Type B pancreatic cell (in vitro differentiated cells): ENCODE data around the gene ABAT. TPM values are rescaled to one million over a fixed set of nuclear protein-coding genes. Genes with fewer than 3 reads are reported as not detected.

ENCODE experiments used
- DNase-seq: peaks from one replicate; pipeline ENCODE4 v3.0.0; 2021; ENCODE audit warnings: mixed read lengths; ENCODE audit not compliant: unreplicated experiment; ENCODE audit errors: extremely low spot score
- H3K27ac Mint-ChIP-seq: 2 replicates; pipeline ENCODE4 v1.8.0; 2021; ENCODE audit warnings: mild to moderate bottlenecking, mixed read lengths
- H3K27me3 Mint-ChIP-seq: 2 replicates; pipeline ENCODE4 v1.8.0; 2021; ENCODE audit warnings: mixed read lengths
- H3K36me3 Mint-ChIP-seq: 2 replicates; pipeline ENCODE4 v1.8.0; 2021; ENCODE audit warnings: mixed read lengths
- H3K4me1 Mint-ChIP-seq: one replicate; pipeline ENCODE4 v1.8.0; 2021; ENCODE audit warnings: mixed read lengths; ENCODE audit not compliant: unreplicated experiment
- H3K4me3 Mint-ChIP-seq: 2 replicates; pipeline ENCODE4 v1.8.0; 2021; ENCODE audit warnings: mild to moderate bottlenecking, mixed read lengths
- H3K9me3 Mint-ChIP-seq: 2 replicates; pipeline ENCODE4 v1.8.0; 2021; ENCODE audit warnings: mixed read lengths
- total RNA-seq: library from RNA; stranded (reverse); gene quantifications from 2 replicates; pipeline ENCODE4 v1.2.1, GENCODE V29; 2021; ENCODE audit warnings: low replicate concordance
- TF ChIP-seq, protein P1 (sequence below): fragments of 200-600 bp; sonication (generic); conservative IDR thresholded peaks from 2 replicates; pipeline ENCODE4 v1.5.0; 2021; ENCODE audit warnings: antibody characterized with exemption, mild to moderate bottlenecking

Gene ABAT
- total RNA-seq, 1 donor from 2014 or later = 32.1 TPM

DNA sequence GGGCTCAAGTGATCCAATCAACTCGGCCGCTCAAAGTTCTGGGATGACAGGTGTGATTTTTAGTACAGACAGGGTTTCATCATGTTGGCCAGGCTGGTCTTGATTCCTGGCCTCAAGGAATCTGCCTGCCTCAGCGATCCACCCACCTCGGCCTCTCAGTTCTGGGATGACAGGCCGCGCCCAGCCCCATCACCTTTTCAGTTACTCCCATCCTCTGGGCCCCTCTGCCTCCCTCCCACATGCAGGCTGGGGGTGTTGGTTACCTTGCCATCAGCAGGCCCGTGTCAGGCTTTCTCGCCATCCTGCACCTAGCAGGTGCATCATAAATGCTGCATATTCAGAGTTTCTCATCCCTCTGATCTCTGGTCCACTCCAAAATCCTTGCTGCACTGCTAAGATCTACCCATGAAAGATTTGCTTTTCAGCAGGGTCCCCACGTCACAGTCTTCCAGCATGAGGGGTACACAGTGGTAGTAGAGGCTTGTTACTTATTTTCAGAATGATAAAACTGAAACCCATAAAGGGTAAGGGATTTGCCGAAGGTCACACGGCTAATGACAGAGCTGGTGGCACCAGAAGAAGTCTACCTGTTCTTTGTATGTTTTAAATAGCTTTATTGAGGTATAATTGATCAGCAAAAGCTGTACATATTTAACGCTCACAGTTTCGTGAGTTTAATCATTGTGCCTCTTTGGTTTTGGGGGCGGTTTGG, 139.8 kb downstream of the ABAT start:
- Mint-ChIP-seq H3K27ac (peak overlapping the region; percentile 5), H3K9me3 (no peaks in the 10 kb centered on the region), H3K36me3 (peaks cover 29% of the 10 kb centered on the region), H3K4me1 (peaks cover 11% of the 10 kb centered on the region), H3K27me3 (no peaks in the 10 kb centered on the region), H3K4me3 (no peak overlapping the region)
- TF ChIP-seq, protein P1, sequence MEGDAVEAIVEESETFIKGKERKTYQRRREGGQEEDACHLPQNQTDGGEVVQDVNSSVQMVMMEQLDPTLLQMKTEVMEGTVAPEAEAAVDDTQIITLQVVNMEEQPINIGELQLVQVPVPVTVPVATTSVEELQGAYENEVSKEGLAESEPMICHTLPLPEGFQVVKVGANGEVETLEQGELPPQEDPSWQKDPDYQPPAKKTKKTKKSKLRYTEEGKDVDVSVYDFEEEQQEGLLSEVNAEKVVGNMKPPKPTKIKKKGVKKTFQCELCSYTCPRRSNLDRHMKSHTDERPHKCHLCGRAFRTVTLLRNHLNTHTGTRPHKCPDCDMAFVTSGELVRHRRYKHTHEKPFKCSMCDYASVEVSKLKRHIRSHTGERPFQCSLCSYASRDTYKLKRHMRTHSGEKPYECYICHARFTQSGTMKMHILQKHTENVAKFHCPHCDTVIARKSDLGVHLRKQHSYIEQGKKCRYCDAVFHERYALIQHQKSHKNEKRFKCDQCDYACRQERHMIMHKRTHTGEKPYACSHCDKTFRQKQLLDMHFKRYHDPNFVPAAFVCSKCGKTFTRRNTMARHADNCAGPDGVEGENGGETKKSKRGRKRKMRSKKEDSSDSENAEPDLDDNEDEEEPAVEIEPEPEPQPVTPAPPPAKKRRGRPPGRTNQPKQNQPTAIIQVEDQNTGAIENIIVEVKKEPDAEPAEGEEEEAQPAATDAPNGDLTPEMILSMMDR = no peak
- no peak for DNase-seq

DNA sequence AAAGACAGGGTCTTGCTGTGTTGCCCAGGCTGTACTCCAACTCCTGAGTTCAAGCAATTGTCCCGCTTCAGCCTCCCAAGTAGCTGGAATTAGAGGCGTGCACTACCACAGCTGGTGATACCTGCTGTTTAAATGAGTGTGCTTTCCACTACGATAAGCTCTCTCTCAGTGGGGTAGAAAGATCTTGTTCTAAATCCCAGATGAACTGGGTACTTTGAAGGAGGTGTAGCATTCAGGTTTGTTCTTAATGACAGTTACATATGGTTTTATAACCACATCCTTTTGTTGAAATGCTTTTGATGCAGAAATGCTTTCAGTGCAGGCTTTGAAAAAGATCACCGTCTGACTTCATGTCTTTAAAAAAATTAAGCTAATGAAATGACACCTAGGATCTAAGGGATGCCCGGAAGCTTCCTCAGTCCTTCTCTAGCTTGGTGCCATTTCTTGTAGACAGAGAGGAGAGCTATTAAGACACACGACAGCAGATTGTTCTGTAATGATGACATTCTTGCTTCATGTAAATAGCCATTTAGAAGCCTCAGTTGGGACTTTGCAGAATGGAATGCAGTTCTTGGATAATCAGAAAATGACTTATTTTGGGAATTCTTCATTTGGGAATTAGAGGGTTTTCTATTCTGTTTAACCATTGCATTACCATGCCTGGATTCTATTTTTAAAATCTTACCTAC, 142.7 kb downstream of the ABAT start:
- H3K9me3 Mint-ChIP-seq = no peaks in the 10 kb centered on the region
- peaks cover 36% of the 10 kb centered on the region for H3K36me3 Mint-ChIP-seq
- no peaks in the 10 kb centered on the region for H3K27me3 Mint-ChIP-seq
- peaks cover 9% of the 10 kb centered on the region for H3K4me1 Mint-ChIP-seq
- TF ChIP-seq, protein P1 = no peak
- H3K27ac Mint-ChIP-seq = no peak overlapping the region
- no peak overlapping the region for H3K4me3 Mint-ChIP-seq
- DNase-seq = no peak

DNA sequence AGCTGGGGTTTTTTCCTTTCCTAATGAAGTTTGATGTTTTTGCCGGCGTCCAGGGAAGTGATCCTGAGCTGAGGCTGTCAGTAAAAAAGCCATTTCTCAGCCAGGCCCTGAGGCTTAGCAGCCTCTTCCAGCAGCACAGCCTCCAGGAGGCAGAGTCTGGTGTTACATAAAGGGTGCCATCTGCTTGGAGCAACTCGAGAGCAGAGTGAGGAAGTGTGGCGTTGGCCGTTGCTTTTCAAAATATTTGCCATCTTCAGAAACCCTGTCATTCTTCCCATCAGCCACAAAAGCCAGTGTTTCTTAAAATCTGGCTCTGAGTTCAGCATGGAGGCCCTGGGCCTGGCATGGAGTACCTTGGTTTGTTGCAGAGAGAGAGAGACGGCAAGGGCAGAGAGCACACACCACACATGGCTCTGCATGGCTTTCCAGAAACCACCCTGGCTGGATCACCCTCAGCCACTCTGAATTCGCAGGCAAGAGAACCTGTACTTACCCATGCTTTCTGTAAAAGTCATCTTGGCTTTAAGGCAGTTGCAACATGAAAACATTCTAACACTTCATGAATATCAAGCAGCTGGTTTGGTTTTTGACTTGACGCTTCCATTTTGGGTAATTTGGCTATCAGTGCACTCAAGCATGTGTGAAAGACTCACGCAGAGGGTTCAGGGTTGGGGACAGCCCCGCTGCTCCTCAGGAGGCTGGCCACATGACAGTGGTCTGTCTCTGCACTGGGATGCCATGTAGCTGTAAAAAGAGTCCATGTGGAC, 144.3 kb downstream of the ABAT start:
- H3K27ac Mint-ChIP-seq = no peak overlapping the region
- H3K36me3 Mint-ChIP-seq = peaks cover 29% of the 10 kb centered on the region
- TF ChIP-seq, protein P1 = no peak
- DNase-seq = no peak
- no peaks in the 10 kb centered on the region for H3K9me3 Mint-ChIP-seq
- no peaks in the 10 kb centered on the region for H3K27me3 Mint-ChIP-seq
- H3K4me1 Mint-ChIP-seq = no peaks in the 10 kb centered on the region
- H3K4me3 Mint-ChIP-seq = no peak overlapping the region

DNA sequence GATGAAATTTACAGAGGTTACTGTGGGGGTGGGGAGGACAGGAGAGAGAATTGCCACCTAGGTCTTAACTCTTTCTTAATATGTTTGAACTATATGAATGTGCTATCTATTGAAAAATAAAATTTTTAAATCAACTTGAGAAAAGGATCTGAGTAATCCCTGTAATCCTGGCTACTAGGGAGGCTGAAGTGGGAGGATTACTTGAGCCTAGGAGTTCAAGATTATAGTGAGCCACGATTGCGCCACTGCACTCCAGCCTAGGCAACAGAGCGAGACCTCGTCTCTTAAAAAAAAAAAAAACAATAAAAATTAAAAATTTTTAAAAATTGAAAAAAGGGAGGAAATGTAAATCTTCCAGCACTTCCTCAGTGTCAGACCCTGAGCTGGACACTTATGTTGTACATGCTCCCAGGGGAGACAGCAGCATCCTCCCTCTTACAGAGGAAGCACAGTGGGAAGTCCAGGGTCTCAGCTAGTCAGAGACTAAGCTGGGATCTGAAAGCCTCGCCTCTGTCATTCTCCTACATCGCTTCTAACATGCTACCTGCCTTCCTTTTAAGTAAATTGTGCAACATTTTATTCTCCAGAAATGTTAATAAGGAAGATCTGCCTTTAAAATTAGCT, 145.1 kb downstream of the ABAT start:
- H3K4me1 Mint-ChIP-seq = no peaks in the 10 kb centered on the region
- peaks cover 31% of the 10 kb centered on the region for H3K36me3 Mint-ChIP-seq
- TF ChIP-seq, protein P1 = no peak
- H3K27ac Mint-ChIP-seq = no peak overlapping the region
- H3K4me3 Mint-ChIP-seq = no peak overlapping the region
- DNase-seq = no peak
- H3K27me3 Mint-ChIP-seq = no peaks in the 10 kb centered on the region
- H3K9me3 Mint-ChIP-seq = no peaks in the 10 kb centered on the region

DNA sequence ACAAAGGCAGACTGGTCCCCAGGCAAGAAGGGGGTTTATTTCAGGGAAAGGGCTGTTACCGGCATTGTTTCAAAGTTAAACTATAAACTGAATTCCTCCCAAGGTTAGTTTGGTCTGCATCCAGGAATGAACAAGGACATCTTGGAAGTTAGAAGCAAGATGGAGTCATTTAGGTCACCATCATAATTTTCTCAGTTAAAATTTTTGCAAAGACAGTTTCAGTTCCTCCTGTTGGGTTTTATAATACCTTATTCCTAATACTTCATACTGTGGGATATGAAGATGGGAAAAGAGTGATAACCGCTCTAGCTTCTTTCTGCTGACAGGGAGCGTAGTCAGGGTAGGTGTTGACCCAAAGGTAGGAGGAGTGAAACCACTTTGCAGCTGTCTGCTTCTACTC, 148.0 kb downstream of the ABAT start:
- Mint-ChIP-seq H3K9me3 (no peaks in the 10 kb centered on the region), H3K36me3 (peaks cover 19% of the 10 kb centered on the region), H3K4me1 (no peaks in the 10 kb centered on the region), H3K27ac (no peak overlapping the region), H3K27me3 (no peaks in the 10 kb centered on the region), H3K4me3 (no peak overlapping the region)
- DNase-seq = no peak
- TF ChIP-seq, protein P1 = no peak
